ENCODE results near the gene LFNG.

LFNG gene

DNA sequence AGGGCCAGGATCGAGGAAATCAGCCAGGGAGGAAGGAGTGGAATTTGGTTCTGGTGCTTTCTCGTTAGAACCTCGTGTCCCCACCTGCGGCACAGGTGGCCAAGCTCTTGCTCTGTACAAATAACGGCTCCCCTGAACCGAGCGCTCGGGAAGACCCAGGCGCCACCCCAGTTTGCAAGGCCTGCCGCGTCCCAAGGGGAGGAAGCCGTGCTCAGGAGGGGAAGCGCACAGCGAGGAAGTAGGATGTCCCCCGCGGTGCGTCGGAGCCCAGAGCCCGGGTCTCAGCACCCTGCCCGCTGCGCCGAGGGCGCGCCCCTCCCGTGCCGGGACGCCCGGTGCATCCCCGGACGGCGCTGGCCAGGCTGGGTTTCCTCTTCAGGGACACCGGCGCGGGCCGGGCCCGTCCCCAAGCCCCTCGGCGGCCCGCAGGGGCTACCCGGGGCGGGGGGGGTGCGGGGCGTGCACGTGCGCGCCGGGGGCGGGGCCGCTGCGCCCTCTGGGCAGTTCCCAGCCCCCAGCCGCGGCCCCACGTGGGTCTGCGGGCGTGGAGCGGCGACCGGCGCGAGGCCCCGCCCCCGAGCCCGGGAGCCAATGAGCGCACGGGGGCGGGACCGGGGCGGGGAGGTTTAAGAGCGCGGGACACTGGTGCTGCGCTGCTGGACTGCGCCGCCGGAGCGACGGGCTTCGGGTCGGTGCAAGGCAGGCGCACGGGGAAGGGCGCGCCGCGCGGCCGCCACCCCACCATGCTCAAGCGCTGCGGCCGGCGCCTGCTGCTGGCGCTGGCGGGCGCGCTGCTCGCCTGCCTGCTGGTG, at the start of gene LFNG:
Gene LFNG, plus strand, starts transcription at position 656 of the 812 bp plus-strand sequence. Its CDS starts 88 bp downstream, at position 744.
- DNase-seq (ENCODE audit: low spot score), result peak; percentile 99

DNA sequence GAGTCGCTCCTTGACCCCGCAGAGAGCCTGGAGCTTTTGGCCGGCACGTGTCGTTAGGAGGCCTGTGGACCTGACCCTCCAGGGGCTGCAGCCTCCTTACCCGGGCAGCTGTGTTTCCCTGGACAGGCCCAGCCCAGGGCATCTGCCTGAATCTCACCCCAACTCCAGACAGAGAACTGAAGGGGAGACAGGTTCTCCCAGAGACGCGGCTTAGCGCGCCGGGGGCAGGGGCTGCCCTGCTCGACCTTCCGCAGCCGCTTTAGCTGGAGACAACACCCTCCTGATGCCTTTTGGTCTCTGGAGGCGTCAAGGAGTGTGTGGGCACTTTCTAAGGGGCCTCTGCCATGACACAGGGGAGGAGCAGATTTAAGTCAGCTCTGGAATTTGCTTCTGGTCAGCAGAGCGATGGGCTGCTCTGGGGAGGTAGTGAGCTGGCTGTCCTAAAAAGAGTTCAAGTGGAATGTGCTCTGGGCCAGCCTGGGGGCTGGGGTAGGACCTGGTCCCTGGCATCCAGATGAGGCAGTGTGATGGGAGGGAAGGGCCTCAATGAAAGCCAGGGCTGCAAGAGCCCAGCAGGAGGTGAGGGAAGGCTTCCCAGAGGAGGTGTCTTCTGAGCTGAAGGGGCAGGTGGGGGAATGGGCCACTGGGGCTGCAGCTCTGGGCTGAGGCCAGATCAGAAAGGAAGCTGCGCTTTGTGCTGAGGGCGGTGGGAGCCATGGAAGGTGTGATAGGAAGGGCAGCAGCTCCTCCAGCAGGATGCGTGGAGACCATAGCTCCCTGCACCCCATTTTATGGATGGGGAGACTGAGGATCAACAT, 49.2 kb upstream of the LFNG start:
- no peak for DNase-seq (ENCODE audit: low spot score)

DNA sequence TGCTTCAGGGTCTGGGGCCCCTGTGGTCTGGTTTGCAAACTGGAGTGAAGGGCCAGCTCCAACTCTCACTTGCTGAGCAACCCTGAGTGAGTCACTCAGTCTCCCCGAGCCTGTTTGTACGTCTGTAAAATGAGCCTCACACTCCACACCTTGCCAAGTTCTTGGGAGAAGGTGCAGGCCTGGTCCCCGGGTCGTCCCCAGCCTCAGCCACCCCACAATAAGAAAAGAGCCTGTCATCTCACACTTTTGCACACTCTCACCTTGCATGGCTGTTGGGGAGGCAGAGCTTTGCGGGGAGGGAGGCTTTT, 48.6 kb upstream of the LFNG start:
- peak; percentile 63 for DNase-seq (ENCODE audit: low spot score)

DNA sequence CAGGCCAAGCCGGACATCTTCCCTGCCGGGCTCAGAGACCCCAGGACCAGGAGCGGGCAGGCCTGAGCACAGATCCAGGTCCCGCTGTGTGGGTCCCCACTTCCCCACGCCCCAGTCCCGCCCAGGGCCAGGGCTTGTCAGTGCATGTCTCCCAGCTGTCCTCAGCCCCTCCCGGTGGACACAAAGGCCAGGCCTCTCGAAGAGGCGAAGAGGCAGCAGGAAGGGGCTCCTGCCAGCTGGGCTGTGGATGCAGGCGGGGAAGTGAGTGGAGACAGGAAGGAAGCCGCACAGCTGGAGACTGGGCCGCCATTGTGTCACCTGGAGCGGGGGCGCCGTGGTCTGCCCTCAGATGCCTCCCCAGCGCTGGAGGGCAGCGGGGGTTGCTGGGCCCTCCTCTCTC, 48.2 kb upstream of the LFNG start:
- no peak for DNase-seq (ENCODE audit: low spot score)

GRCh38 chr7:2472739-2473138, 46.8 kb upstream of the LFNG start:
- DNase-seq (ENCODE audit: low spot score), result no peak

- DNase-seq (ENCODE audit: low spot score), result no peak
Measured at GRCh38 chr7:2473496-2474180, 45.9 kb upstream of the LFNG start.

DNA sequence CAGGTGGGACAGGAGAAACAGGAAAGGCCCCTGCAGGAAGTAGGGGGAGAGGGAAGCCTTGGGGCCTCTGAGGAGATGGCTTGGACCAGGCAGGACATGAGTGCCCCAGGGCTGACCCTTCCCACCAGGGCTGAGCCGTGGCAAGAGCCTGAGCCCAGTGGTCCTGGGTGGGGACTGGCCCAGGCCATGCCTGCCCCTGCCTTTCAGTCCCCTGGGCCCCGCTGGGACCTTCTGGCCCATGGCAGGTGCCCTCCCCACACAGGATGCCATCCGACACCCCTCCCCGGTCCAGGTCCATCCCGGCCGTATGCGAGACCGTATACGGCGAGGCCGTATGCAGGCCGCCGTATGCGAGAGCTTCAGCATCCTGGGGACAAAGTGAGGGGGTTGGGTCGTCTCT, 45.4 kb upstream of the LFNG start:
- no peak for DNase-seq (ENCODE audit: low spot score)

GRCh38 chr7:2474813-2475677, 44.5 kb upstream of the LFNG start:
- no peak for DNase-seq (ENCODE audit: low spot score)

DNA sequence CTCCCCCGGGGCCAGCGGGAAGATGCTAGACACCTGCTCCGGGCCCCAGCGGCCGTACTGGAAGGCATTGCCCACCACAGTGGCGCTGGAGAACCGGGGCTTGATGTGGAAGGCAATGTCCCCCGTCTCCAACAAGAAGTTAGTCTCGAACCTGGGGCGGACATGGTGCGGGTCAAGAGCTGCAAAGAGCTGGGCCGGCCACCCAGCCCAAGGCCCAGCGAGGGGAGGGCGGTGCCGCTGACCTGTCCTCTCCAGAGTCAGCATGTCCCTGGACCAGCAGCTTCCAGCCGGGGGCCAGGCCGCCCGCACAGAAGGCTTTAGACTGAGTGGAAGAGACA, 43.9 kb upstream of the LFNG start:
- DNase-seq (ENCODE audit: low spot score), result no peak

DNA sequence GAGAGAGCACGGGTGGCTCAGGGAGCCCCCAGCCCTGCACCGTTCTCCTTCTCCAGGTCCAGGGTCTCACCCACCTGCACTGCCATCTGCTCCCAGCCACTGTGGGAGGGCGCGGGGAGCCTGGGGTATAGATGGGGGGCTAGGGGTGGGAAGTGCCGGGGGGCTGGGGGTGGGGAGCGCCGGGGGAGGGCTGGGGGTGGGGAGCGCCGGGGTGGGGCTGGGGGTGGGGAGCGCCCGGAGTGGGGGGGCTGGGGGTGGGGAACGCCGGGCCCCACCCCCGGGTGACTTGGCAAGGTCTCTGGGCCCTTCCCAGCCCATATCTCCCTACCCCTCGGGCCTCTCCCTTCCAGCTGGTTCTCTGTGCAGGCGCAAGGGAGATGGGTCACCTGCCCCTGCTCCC, 43.3 kb upstream of the LFNG start, which contains the start of gene GRIFIN:
Gene GRIFIN, minus strand, starts transcription at position 101 of the 400 bp plus-strand sequence. Its CDS starts 15 bp downstream, at position 86.
- no peak for DNase-seq (ENCODE audit: low spot score)

DNA sequence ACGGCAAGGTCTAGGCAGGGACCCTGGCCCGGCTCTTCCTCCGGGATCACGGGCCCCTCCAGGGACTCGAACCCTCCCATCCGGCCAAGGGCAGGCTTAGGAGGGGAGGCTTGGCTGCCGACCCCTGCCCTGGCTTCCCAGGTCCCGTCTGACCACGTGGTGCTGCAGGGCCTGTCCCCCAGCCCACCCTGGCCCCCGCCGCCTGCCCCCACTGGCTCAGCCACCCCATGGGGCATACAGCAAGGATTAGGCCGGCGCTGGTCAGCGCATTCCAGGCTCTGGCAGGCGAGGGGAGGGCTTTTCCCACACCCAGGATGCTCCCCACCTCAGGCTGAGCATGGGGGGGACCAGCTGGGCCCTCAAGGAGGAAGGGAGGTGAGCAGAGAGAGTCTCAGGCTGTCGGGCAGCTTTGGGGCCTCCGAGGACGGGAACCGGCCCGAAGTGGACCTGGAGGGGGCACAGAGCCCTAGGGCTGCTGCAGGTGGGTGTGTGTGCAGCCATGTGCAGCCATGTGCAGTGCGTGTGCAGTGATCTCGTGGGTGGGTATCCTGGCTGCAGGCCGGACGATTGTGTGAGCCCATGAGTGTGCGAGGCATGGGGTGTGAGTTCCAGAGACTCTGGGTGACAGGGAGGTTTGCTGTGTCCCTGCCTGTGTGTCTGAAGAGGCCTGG, 42.7 kb upstream of the LFNG start:
- no peak for DNase-seq (ENCODE audit: low spot score)

DNA sequence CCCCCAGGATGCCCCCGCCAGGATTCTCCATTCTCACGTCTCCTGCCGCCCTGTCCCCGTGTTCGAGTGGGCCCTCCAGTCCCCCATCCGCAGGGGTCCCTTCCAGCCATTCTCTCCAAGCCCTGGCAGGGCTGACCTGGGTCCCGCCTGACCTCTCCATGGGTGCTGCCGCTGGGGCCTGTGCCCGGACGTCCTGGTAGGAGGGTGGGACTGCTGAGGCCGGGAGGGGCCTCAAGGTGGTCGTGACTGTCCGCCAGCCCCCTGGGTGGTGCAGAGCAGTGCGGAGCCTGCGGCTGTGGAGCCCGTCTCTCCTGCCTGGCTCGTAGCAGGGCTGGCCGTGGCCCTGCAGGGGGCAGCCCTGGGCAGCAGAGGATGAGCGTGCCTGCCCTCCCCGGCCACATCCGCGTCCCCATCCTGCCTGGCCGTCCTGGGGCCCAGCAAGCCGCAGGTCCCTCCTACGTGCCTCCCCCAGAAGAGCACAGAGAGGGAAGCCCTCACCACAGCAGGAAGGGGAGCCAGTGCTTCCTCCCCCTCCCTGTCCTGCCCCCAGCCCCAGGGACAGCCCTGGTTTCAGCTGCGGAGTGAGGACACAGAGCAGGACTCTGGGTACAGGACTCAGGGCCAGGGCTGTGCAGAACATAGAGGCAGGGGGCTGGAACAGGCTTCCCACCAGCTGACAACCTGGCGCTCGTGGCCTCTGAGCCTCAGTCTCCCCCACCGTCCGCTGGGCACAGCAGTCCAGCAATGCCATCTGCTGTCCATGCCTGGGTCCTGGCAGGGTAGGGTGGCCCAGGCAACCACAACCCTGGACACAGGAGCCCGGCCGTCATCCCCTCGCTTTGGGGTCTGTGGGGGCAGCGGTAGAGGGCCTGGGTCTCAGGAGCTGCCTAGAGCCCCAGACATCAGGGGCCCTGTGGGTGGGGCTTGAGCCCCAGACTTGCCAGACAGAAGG, 41.9 kb upstream of the LFNG start:
- peak; percentile 94 for DNase-seq (ENCODE audit: low spot score)

- peak; percentile 90 for DNase-seq (ENCODE audit: low spot score)
Measured at GRCh38 chr7:2478399-2478785, 41.2 kb upstream of the LFNG start.

DNA sequence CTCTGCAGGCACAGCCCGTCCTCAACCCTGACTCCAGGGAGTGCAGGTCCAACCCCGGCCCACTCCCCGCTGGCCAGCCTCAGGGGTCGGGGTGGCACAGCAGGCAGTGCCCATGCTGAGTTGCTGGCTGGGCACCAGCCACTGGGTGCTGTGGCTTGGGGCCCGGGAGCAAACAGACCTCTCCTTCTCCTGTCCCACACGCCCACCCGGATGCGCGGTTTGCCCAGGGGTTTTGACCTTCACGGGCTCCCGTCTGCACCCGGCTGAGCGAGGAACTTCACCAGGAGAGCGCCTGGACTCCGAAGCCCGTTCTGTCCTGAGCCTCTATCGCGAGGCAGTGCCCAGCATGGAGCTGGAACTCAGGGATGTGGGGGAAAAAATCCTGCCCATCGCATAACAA, 40.8 kb upstream of the LFNG start:
- DNase-seq (ENCODE audit: low spot score), result no peak

DNA sequence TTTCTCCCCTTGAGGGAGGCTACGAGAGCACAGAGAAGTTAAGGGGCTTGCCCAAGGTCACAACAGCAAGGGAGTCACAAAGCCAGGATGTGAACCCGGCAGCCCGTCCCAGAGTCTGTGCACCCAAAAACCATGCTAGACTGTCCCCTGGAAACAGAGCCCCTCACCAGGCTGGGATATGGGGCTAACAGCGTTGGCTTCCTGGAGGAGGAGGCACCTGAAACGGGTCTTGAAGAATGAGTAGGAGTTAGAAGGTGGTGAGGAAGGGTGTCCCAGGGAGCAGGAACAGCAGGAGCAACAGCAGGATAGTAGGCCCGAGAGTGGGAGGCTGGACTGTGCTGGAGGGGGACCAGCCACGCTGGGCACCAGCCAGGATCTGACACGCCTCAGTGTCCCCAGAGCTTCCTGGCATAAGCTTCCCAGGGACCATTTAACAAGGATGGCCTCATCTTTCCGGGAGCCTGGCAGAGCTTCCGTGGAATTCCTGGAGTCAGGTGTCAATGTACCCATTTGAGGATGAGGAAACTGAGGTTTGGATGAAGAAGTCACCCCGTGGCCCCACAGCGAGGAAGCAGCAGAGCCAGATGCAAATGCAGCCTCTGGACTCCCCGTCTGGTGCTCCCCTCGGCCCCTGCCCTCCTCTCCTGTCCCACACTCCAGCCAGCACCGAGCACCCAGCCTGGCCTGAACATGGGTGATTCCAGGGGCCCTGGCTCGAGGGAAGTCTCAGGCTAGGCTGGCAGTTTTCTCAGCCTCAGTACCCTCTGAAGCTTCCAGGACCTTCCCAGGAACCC, 40.1 kb upstream of the LFNG start:
- DNase-seq (ENCODE audit: low spot score), result no peak

DNA sequence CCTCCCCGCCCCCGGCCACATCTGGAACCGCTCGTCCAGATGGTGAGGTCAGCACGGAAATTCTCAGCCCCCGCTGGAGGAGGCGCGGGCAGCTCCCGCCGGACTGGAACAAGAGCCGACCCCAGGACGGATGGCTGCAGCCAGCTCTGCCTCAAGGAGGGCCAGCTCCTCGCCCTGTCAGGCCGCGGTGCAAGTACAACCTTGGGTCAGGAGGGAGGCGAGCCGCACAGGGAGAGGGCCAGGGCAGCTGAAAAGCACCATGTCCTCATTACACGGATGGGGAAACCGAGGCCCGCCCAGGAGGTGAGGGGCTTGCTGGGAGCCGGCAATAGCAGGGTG, 39.5 kb upstream of the LFNG start:
- no peak for DNase-seq (ENCODE audit: low spot score)

GRCh38 chr7:2481195-2481594, 38.4 kb upstream of the LFNG start:
- DNase-seq (ENCODE audit: low spot score), result no peak

GRCh38 chr7:2482725-2483451, 36.7 kb upstream of the LFNG start:
- DNase-seq (ENCODE audit: low spot score), result no peak

- DNase-seq (ENCODE audit: low spot score), result no peak
Measured at GRCh38 chr7:2483494-2483893, 36.1 kb upstream of the LFNG start.
